Measurements from ENCODE around the gene DNAAF9.

- TF ChIP-seq CTCF (IDR thresholded peaks at IDR 0.05) = no peak
- no peak for TF ChIP-seq POLR2A (IDR thresholded peaks at IDR 0.05)
Observed at GRCh38 chr20:3402453-3402852, 5.0 kb downstream of the DNAAF9 start.

Measured in lower leg skin (tissue), 3 donors.